ENCODE measurements around the gene NEDD8.
A peak's percentile ranks its signal among the peaks of the same experiment; 100 is the strongest.

NEDD8 gene

GRCh38 chr14:24177041-24177825 lies 54.9 kb downstream of the NEDD8 start:
- DNase-seq = no peak

GRCh38 chr14:24176599-24176998 lies 55.6 kb downstream of the NEDD8 start:
- no peak for DNase-seq

GRCh38 chr14:24172871-24173281 lies 59.3 kb downstream of the NEDD8 start:
- no peak for DNase-seq

GRCh38 chr14:24172261-24172860 lies 59.8 kb downstream of the NEDD8 start:
- no peak for DNase-seq

DNA sequence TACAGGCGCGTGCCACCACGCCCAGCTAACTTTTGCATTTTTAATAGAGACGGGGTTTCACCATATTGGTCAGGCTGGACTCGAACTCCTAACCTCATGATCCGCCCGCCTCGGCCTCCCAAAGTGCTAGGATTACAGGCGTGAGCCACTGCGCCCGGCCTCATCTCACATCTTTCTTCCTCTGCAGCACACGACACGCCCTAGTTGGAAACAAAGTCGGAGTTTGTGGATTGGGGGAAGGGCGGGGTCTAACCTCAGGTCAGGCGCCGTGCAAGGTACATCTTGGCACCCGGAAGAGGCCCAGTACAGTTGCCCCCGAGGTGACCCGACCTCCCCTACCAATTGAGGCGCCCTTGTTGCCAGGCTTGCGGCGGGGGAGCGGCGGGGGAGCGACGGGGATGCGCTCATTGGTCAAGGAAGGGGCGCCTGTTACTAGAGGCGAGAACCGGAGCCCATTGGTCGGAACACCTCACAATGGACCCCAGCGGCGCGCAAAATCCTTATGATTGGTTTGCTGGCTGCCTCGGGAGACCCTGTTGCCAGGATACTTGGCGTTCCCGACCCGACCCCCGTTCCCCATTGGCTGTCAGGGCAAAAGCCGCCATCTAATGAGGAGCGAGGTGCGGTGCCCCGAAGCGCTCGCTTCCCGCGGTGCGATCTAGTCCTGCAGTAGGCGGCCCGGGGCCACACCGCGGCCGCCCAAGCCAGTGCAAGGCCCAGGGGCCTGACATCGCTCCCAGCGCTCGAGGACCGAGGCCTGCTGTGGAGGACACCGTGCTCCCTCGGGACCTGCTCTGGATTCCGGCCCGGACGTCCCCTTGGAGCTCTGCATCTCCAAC lies 60.5 kb downstream of the NEDD8 start, which contains the start of gene REC8:
Gene REC8 (plus strand): TSS at position 659 of the 839 bp plus-strand sequence. CDS start 473 bp downstream, outside the sequence.
- DNase-seq = peak; percentile 73

DNA sequence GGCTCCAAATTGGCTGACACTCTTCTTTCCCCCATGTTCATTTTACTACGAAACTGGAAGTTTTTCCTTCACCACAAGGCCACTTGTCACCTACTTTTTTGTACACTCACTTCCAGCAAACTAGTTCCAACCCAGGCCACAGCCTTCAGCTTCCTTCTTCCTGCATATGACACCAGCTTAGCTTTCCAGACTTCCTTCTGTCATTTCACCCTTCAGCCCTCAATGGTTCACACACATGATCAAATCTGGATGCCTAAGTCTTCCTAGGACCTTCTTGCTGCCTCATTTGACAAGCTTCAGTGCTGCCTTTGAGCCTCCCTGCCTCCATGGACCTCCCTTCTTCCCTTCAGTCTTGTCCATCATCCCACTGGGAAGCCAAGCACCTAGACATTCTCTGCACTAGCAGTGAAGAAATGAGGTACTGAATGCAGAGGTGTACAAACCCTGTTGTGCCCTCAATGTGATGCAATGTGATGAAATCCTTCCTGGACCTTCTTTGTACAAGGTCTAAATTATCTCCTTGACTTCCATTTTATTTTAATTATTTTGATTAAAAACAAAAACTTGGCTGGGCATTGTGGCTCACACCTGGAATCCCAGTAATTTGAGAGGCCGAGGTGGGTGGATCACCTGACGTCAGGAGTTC lies 64.6 kb downstream of the NEDD8 start:
- no peak for DNase-seq

All from CD4-positive, alpha-beta T cell treated with Interleukin-10 for 1 hour (primary cell).